ENCODE data around the gene DNAH14. TPM values are rescaled to one million over a fixed set of nuclear protein-coding genes. Genes with fewer than 3 reads are reported as not detected.

Gene DNAH14
- total and polyA plus RNA-seq, 9 of the 15 experiments (the other 6 are each of a cell fraction or from before 2014, with no cell fraction given): 58.4 to 142 (median 98.4) TPM

- TF ChIP-seq ZBTB26 (CRISPR knock-in tag; IDR thresholded peaks at IDR 0.05): no peak
- no peak for TF ChIP-seq DIDO1 (tag; IDR thresholded peaks at IDR 0.05; ENCODE audit: low read depth)
- peak; percentile 38 to 50; a peak in 2 of 4 replicates for TF ChIP-seq TBL1XR1 (IDR thresholded peaks at IDR 0.05; ENCODE audit: low read length in 2 of 2)
- no peak for TF ChIP-seq SRSF9 (IDR thresholded peaks at IDR 0.05; ENCODE audit: borderline replicate concordance, low read depth, low read length)
- 0 out of 2 replicates have a peak, but pooled peaks have one; percentile 93 for TF ChIP-seq ATF6 (CRISPR knock-in tag; IDR thresholded peaks at IDR 0.05)
- TF ChIP-seq ZNF282 (CRISPR knock-in tag; IDR thresholded peaks at IDR 0.05): no peak; the same call in 1 of the 2 replicates
- peak; percentile 90 for TF ChIP-seq MYC (IDR thresholded peaks at IDR 0.05; ENCODE audit: low read depth, low read length)
- TF ChIP-seq MYC (CRISPR knock-in tag; IDR thresholded peaks at IDR 0.05; ENCODE audit: borderline replicate concordance, low read depth): 0 out of 2 replicates have a peak, but pooled peaks have one; percentile 52
- no peak for TF ChIP-seq HMG20A (CRISPR knock-in tag; conservative IDR thresholded peaks at IDR 0.05)
- TF ChIP-seq NR3C1 (CRISPR knock-in tag; IDR thresholded peaks at IDR 0.05): peak; percentile 82; the same call in 1 of the 2 replicates
- peak; percentile 95 for TF ChIP-seq U2AF1 (optimal IDR thresholded peaks at IDR 0.05; ENCODE audit: low read depth, low read length)
- no peak for TF ChIP-seq ZNF134 (CRISPR knock-in tag; conservative IDR thresholded peaks at IDR 0.05)
- peak; percentile 85 for TF ChIP-seq POLR2H (tag; IDR thresholded peaks at IDR 0.05; ENCODE audit: low read depth)
- 0 out of 2 replicates have a peak, but pooled peaks have one; percentile 20 for TF ChIP-seq ARID1B (IDR thresholded peaks at IDR 0.05)
- TF ChIP-seq UBTF (IDR thresholded peaks at IDR 0.05; ENCODE audit: borderline replicate concordance in 1 of 2, low read depth in 2 of 2, low read length in 2 of 2): peak; percentile 82 to 97; a peak in 2 of 4 replicates
Measured at GRCh38 chr1:224929335-224930237, at the start of gene DNAH14 (continued).

Data from K562 (cell line).